22Rv1 (cell line): ENCODE results near the gene KCNH4.

Experiments used
- ZFX ChIP-seq: fragments of 450-650 bp; IDR thresholded peaks from 2 replicates; pipeline ENCODE4 v1.6.1; 2017; ENCODE audit warnings: antibody characterized with exemption, borderline replicate concordance
- TF ChIP-seq, protein P1 (sequence below): fragments of 450-650 bp; IDR thresholded peaks from 2 replicates; pipeline ENCODE4 v1.5.1; 2017; ENCODE audit warnings: mild to moderate bottlenecking

DNA sequence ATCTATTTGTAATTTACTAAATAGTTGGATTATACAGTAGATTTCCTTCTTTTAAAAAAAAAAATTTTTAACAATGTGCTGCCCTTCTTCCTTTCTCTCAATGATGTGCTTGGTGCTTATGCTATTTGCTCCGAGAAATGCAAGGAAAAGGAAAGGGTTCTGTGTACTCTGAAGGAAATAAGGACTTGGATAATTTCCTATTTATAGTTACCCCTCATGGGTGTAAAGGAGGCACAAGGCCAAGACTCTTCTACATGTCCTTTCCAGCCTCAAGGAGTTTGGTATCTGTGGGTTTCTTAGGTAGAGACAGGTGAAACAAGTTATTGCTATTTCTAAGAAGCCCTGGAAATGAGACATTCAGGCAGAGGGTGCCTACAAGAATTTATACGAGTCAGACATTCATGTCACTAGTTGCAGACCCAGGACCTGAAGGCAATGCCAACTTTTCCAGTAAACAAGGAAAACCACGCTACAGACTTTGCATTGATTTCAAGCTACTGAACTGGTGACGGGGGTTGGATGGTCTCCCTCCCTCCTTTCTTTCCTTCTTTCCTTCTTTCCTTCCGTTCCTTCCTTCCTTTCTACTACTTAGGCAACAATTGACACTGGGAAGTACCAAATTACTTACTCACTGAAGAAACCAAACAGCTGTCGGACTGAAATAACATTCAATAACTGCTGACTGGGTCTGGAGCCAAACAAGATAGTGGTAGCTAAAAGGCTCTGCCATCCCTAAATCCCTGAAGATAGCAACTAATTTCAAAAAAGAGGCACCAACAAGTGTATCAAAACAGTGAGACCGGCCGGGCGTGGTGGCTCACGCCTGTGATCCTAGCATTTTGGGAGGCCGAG is 47.1 kb upstream of the KCNH4 start:
- TF ChIP-seq, protein P1, sequence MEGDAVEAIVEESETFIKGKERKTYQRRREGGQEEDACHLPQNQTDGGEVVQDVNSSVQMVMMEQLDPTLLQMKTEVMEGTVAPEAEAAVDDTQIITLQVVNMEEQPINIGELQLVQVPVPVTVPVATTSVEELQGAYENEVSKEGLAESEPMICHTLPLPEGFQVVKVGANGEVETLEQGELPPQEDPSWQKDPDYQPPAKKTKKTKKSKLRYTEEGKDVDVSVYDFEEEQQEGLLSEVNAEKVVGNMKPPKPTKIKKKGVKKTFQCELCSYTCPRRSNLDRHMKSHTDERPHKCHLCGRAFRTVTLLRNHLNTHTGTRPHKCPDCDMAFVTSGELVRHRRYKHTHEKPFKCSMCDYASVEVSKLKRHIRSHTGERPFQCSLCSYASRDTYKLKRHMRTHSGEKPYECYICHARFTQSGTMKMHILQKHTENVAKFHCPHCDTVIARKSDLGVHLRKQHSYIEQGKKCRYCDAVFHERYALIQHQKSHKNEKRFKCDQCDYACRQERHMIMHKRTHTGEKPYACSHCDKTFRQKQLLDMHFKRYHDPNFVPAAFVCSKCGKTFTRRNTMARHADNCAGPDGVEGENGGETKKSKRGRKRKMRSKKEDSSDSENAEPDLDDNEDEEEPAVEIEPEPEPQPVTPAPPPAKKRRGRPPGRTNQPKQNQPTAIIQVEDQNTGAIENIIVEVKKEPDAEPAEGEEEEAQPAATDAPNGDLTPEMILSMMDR = no peak
- no peak for TF ChIP-seq ZFX
